GM18517 (cell line): ENCODE results near the gene KRIT1.
"Not testable (repeated sequence)": the region's sequence is repeated elsewhere in the genome, so short reads cannot be mapped to it uniquely, and the experiment has no call there.

ENCODE experiments used
- ATAC-seq: cut with Tn5 transposase; IDR thresholded peaks from one replicate; pipeline ENCODE4 v1.9.1; 2021; ENCODE audit warnings: mild to moderate bottlenecking, moderate library complexity; ENCODE audit not compliant: unreplicated experiment

The KRIT1 gene

GRCh38 chr7:92245487-92246359 lies at the start of gene KRIT1, which contains the start of gene ANKIB1:
Gene KRIT1, minus strand, starts transcription at chr7:92245914. Its CDS starts 3,779 bp downstream, at chr7:92242135.
Gene ANKIB1, plus strand, starts transcription at chr7:92245974. Its CDS starts 49,005 bp downstream, at chr7:92294979.
- peak; percentile 65 for ATAC-seq

GRCh38 chr7:92295391-92295790 lies 49.7 kb upstream of the KRIT1 start:
- ATAC-seq: no peak

GRCh38 chr7:92293896-92294590 lies 48.3 kb upstream of the KRIT1 start:
- no peak for ATAC-seq

- ATAC-seq: no peak
Observed at GRCh38 chr7:92292981-92293380, 47.3 kb upstream of the KRIT1 start.

- no peak for ATAC-seq
Observed at GRCh38 chr7:92289321-92289720, 43.6 kb upstream of the KRIT1 start.

GRCh38 chr7:92282930-92283329 lies 37.2 kb upstream of the KRIT1 start:
- ATAC-seq: no peak

GRCh38 chr7:92282221-92282814 lies 36.6 kb upstream of the KRIT1 start:
- no peak for ATAC-seq

- no peak for ATAC-seq
Observed at GRCh38 chr7:92281031-92281430, 35.3 kb upstream of the KRIT1 start.

GRCh38 chr7:92279396-92280031 lies 33.8 kb upstream of the KRIT1 start:
- ATAC-seq: no peak

GRCh38 chr7:92276460-92276864 lies 30.7 kb upstream of the KRIT1 start:
- ATAC-seq: peak; percentile 89

GRCh38 chr7:92275327-92275726 lies 29.6 kb upstream of the KRIT1 start:
- ATAC-seq: no peak

GRCh38 chr7:92268921-92269320 lies 23.2 kb upstream of the KRIT1 start:
- no peak for ATAC-seq

GRCh38 chr7:92266415-92267241 lies 20.9 kb upstream of the KRIT1 start:
- ATAC-seq: no peak

GRCh38 chr7:92260248-92260781 lies 14.6 kb upstream of the KRIT1 start:
- no peak for ATAC-seq

- ATAC-seq: no peak
Observed at GRCh38 chr7:92259610-92260247, 14.0 kb upstream of the KRIT1 start.

GRCh38 chr7:92259062-92259461 lies 13.3 kb upstream of the KRIT1 start:
- ATAC-seq: no peak

GRCh38 chr7:92255308-92255707 lies 9.6 kb upstream of the KRIT1 start:
- ATAC-seq: no peak

- not testable (repeated sequence) for ATAC-seq
Observed at GRCh38 chr7:92254800-92255199, 9.1 kb upstream of the KRIT1 start.

GRCh38 chr7:92253251-92253650 lies 7.5 kb upstream of the KRIT1 start:
- no peak for ATAC-seq
